K562 (cell line): ENCODE data around the gene RCE1.

Experiments used
- MYC ChIP-seq, 2 experiments: fragments of 250-450 bp in 1 of 2; sonication (Bioruptor Pico) in 1 of 2; IDR thresholded peaks; 2 replicates each; pipeline versions ENCODE4 v1.5.1 to v1.6.1; 2012 to 2021; ENCODE audit warnings: low read depth in 2 of 2, borderline replicate concordance in 1 of 2, improper control_type of control experiment in 1 of 2, low read length in 1 of 2, mild to moderate bottlenecking in 1 of 2, moderate library complexity in 1 of 2
- PKNOX1 ChIP-seq: fragments of 450-650 bp; IDR thresholded peaks from 2 replicates; pipeline ENCODE4 v1.6.1; 2016
- WHSC1 ChIP-seq: IDR thresholded peaks from one replicate; pipeline ENCODE4 v1.6.1; 2012; ENCODE audit warnings: low read length, control low read depth, inconsistent platforms

DNA sequence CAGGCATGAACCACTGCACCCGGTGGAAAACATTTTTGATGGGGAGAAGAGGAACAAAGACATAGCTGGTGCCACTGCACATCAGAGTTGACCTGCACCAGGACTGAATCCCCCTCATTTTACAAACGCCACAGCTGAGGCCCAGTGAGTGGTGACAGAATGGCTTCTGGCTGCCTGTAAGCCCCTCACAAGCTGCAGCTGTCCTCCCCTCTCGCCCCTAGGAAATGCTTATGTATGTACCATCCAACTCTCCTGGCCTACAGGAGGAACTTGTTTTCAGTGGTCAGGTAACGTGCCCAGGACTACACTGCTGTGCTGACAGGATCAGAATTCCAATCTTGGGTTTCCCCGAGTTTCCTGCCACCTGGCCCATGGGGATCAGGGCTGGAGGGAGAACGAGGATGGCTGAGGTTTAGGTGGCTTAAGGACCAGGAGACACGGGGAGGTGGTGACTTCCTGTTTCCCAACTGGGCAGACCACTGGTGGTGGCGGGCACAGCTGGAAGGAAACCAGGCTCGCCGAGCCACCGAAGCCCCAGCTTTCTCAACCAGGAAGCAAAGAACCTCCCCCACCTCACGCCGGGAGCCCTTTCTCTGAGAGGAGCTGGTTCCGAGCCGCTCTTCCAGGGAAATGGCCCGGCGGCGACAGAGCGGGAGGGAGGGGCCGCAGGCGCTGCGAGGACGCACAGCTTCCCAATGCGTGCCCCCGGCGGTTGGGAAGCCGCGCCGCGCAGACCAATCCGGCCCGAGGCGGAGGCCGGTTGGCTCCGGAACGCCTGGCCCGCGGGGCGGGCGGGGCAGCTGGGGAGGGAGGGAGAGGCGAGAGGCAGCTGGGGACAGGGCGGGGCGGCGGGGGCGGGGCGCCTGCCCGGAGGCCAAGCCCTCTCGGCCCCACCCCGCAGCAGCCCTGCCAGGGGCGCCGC lies 12.6 kb downstream of the RCE1 start:
- TF ChIP-seq MYC (IDR thresholded peaks at IDR 0.05; ENCODE audit: low read depth, low read length): peak; percentile 58
- no peak for TF ChIP-seq MYC (CRISPR knock-in tag; IDR thresholded peaks at IDR 0.05; ENCODE audit: borderline replicate concordance, low read depth)
- no peak for TF ChIP-seq PKNOX1
- no peak for TF ChIP-seq WHSC1
